HG03095 (cell line): Measurements from ENCODE around the gene ZNF608.
A peak's percentile ranks its signal among the peaks of the same experiment; 100 is the strongest.

Experiments
- ATAC-seq: cut with Tn5 transposase; IDR thresholded peaks from one replicate; pipeline ENCODE4 v1.9.1; 2021; ENCODE audit warnings: moderate library complexity; ENCODE audit not compliant: unreplicated experiment

Gene ZNF608

GRCh38 chr5:124745928-124746915, at the start of gene ZNF608:
ZNF608 (minus strand) TSS chr5:124746639; CDS start chr5:124744989, 1,650 bp downstream.
- ATAC-seq, result no peak

- ATAC-seq, result peak; percentile 30
These were observed 49.4 kb upstream of the ZNF608 start for GRCh38 chr5:124795829-124796228.

GRCh38 chr5:124790895-124791732, 44.7 kb upstream of the ZNF608 start:
- no peak for ATAC-seq

GRCh38 chr5:124790301-124790894, 44.0 kb upstream of the ZNF608 start:
- no peak for ATAC-seq

- no peak for ATAC-seq
These were observed 42.7 kb upstream of the ZNF608 start for GRCh38 chr5:124789104-124789605.

GRCh38 chr5:124783794-124784193, 37.4 kb upstream of the ZNF608 start:
- no peak for ATAC-seq

- no peak for ATAC-seq
These were observed 36.8 kb upstream of the ZNF608 start for GRCh38 chr5:124783285-124783684.

- ATAC-seq, result no peak
These were observed 35.8 kb upstream of the ZNF608 start for GRCh38 chr5:124782262-124782661.

GRCh38 chr5:124780011-124780410, 33.6 kb upstream of the ZNF608 start:
- no peak for ATAC-seq

GRCh38 chr5:124773315-124774311, 27.2 kb upstream of the ZNF608 start:
- no peak for ATAC-seq

- ATAC-seq, result no peak
These were observed 26.2 kb upstream of the ZNF608 start for GRCh38 chr5:124772457-124773200.

GRCh38 chr5:124771761-124772160, 25.3 kb upstream of the ZNF608 start:
- no peak for ATAC-seq

- ATAC-seq, result no peak
These were observed 18.7 kb upstream of the ZNF608 start for GRCh38 chr5:124764992-124765611.

GRCh38 chr5:124764585-124764984, 18.1 kb upstream of the ZNF608 start:
- ATAC-seq, result no peak

GRCh38 chr5:124761010-124761409, 14.6 kb upstream of the ZNF608 start:
- ATAC-seq, result no peak

GRCh38 chr5:124760608-124761007, 14.2 kb upstream of the ZNF608 start:
- ATAC-seq, result no peak

- ATAC-seq, result no peak
These were observed 9.1 kb upstream of the ZNF608 start for GRCh38 chr5:124755565-124755964.

GRCh38 chr5:124755041-124755440, 8.6 kb upstream of the ZNF608 start:
- ATAC-seq, result no peak
